DOHH2 (cell line): ENCODE data around the gene PRKAR1B.

Experiments used
- H3F3A ChIP-seq: fragments of 200-600 bp; sonication (generic), shearing (Covaris generic); 2 replicates; pipeline ENCODE4 v1.6.0; 2016; ENCODE audit warnings: antibody characterized with exemption, mild to moderate bottlenecking; ENCODE audit not compliant: control insufficient read depth, insufficient read depth
- H3K27ac ChIP-seq: fragments of 200-600 bp; sonication (generic); 2 replicates; pipeline ENCODE4 v1.5.1; 2014; ENCODE audit warnings: low read depth, mild to moderate bottlenecking, low read length, moderate library complexity
- H3K27me3 ChIP-seq: fragments of 200-600 bp; sonication (generic); 2 replicates; pipeline ENCODE4 v1.6.1; 2014; ENCODE audit warnings: mild to moderate bottlenecking, low read length, mixed read lengths; ENCODE audit not compliant: control insufficient read depth
- H3K36me3 ChIP-seq: fragments of 200-600 bp; sonication (generic); 2 replicates; pipeline ENCODE4 v1.6.1; 2014; ENCODE audit warnings: mild to moderate bottlenecking, low read length, moderate library complexity, mixed read lengths; ENCODE audit not compliant: control insufficient read depth
- H3K4me1 ChIP-seq: fragments of 200-600 bp; sonication (generic); 2 replicates; pipeline ENCODE4 v1.6.1; 2014; ENCODE audit warnings: mild to moderate bottlenecking, low read length, mixed read lengths; ENCODE audit not compliant: control insufficient read depth
- H3K4me2 ChIP-seq: fragments of 200-600 bp; sonication (generic); 2 replicates; pipeline ENCODE4 v1.6.0; 2014; ENCODE audit warnings: mild to moderate bottlenecking, low read length, moderate library complexity
- H3K4me3 ChIP-seq: fragments of 200-600 bp; sonication (generic); 2 replicates; pipeline ENCODE4 v1.5.1; 2014; ENCODE audit warnings: mild to moderate bottlenecking, low read length, mixed read lengths
- H3K79me2 ChIP-seq: fragments of 200-600 bp; sonication (generic); 2 replicates; pipeline ENCODE4 v1.6.1; 2014; ENCODE audit warnings: mild to moderate bottlenecking, low read length, mixed read lengths; ENCODE audit not compliant: control insufficient read depth
- H3K9me2 ChIP-seq: fragments of 200-600 bp; sonication (generic); replicated peaks from 2 replicates; pipeline ENCODE4 v1.6.1; 2014; ENCODE audit warnings: mild to moderate bottlenecking, low read length, mixed read lengths; ENCODE audit not compliant: control insufficient read depth
- H3K9me3 ChIP-seq: fragments of 200-600 bp; sonication (generic); 2 replicates; pipeline ENCODE4 v1.6.1; 2014; ENCODE audit warnings: antibody characterized with exemption, low read length, mixed read lengths; ENCODE audit not compliant: control insufficient read depth, insufficient read depth
- H4K20me1 ChIP-seq: fragments of 200-600 bp; sonication (generic); 2 replicates; pipeline ENCODE4 v1.6.0; 2014; ENCODE audit warnings: low read depth, mild to moderate bottlenecking, antibody characterized with exemption, low read length, moderate library complexity; ENCODE audit not compliant: control insufficient read depth, insufficient read depth
- EZH2phosphoT487 ChIP-seq: fragments of 200-600 bp; sonication (generic); IDR thresholded peaks from 2 replicates; pipeline ENCODE4 v1.6.1; 2017; ENCODE audit warnings: borderline replicate concordance, mild to moderate bottlenecking, antibody characterized with exemption, low read length, moderate library complexity, mixed read lengths
- TF ChIP-seq, protein P1 (sequence below): fragments of 200-600 bp; sonication (generic); IDR thresholded peaks from one replicate; pipeline ENCODE4 v1.5.1; 2014; ENCODE audit warnings: antibody characterized with exemption, mild to moderate bottlenecking, low read depth, low read length; ENCODE audit not compliant: poor library complexity, severe bottlenecking

Gene PRKAR1B

DNA sequence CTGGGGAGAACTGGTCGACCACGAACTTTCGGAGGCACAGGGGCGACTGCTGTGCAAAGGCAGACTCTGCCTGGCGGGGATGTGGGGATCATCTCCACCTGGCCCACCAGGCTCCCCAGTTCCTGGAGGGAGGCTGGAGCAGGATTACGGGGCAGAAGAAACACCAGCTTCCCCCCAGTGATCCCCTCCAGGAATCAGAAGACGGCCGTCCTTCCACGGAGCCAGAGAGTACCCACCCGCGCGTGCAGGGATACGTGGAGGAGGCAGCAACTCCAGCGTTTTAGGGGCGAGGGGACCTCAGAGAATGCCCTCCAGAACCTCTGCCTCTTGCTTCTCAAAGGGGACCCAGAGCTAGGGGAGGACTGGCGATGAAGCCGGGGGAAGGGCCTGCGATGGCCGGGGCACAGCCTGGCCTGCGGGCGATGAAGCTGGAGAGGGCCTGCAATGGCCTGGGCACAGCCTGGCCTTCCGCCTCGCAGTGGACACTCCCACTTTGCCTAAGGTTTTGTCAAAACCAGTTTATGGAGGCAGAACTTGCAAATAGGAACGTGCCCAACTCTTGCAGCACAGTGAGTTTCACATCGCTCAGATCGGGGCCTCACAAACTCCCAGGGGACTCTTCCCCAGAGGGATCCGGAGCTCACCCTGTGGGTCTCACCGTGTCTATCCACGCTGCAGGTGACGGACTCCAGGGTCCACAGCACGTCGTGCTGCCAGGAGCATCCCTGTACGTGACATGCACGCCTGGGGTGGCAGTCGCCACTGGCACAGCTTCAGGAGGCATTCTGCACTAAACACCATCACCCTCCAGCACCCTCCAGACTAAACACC lies 129.5 kb downstream of the PRKAR1B start:
- Histone ChIP-seq H3K79me2 (no peaks in the 10 kb centered on the region), H3K4me3 (no peak overlapping the region), H3F3A (no peaks in the 10 kb centered on the region), H3K4me1 (no peaks in the 10 kb centered on the region), H3K27ac (no peak overlapping the region), H3K27me3 (no peaks in the 10 kb centered on the region), H3K4me2 (no peak overlapping the region), H4K20me1 (no peaks in the 10 kb centered on the region), H3K9me2 (no peaks in the 10 kb centered on the region), H3K9me3 (no peaks in the 10 kb centered on the region; the same call in 1 of the 2 replicates), H3K36me3 (peaks cover 25% of the 10 kb centered on the region)
- TF ChIP-seq, protein P1, sequence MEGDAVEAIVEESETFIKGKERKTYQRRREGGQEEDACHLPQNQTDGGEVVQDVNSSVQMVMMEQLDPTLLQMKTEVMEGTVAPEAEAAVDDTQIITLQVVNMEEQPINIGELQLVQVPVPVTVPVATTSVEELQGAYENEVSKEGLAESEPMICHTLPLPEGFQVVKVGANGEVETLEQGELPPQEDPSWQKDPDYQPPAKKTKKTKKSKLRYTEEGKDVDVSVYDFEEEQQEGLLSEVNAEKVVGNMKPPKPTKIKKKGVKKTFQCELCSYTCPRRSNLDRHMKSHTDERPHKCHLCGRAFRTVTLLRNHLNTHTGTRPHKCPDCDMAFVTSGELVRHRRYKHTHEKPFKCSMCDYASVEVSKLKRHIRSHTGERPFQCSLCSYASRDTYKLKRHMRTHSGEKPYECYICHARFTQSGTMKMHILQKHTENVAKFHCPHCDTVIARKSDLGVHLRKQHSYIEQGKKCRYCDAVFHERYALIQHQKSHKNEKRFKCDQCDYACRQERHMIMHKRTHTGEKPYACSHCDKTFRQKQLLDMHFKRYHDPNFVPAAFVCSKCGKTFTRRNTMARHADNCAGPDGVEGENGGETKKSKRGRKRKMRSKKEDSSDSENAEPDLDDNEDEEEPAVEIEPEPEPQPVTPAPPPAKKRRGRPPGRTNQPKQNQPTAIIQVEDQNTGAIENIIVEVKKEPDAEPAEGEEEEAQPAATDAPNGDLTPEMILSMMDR: no peak
- no peak for TF ChIP-seq EZH2phosphoT487

DNA sequence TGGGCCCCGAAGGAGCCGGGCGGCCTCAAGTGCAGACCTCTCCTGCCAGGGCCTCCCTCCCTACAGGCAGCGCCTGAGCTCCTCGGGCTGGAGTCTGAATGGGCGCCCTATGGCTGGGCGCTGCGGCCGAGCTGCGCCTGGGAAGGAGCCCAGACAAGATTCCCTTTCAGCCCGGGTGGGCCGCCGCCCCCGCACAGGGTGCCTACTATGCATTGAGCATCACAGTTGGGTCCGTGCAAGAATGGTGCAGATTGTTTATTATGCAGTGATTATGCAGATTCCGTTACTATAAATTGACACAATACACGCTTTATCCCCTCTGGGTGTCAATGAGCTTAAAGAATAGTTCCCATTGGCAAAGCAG lies 130.3 kb downstream of the PRKAR1B start:
- H3K4me2 ChIP-seq: no peak overlapping the region
- no peak overlapping the region for H3K4me3 ChIP-seq
- no peaks in the 10 kb centered on the region for H3K79me2 ChIP-seq
- TF ChIP-seq EZH2phosphoT487: no peak
- TF ChIP-seq, protein P1: no peak
- H3K27me3 ChIP-seq: no peaks in the 10 kb centered on the region
- H3K27ac ChIP-seq: no peak overlapping the region
- H3F3A ChIP-seq: no peaks in the 10 kb centered on the region
- H3K4me1 ChIP-seq: no peaks in the 10 kb centered on the region
- H4K20me1 ChIP-seq: no peaks in the 10 kb centered on the region
- peaks cover 31% of the 10 kb centered on the region for H3K36me3 ChIP-seq
- no peaks in the 10 kb centered on the region for H3K9me2 ChIP-seq
- peaks cover 6% of the 10 kb centered on the region; the same call in 1 of the 2 replicates for H3K9me3 ChIP-seq

DNA sequence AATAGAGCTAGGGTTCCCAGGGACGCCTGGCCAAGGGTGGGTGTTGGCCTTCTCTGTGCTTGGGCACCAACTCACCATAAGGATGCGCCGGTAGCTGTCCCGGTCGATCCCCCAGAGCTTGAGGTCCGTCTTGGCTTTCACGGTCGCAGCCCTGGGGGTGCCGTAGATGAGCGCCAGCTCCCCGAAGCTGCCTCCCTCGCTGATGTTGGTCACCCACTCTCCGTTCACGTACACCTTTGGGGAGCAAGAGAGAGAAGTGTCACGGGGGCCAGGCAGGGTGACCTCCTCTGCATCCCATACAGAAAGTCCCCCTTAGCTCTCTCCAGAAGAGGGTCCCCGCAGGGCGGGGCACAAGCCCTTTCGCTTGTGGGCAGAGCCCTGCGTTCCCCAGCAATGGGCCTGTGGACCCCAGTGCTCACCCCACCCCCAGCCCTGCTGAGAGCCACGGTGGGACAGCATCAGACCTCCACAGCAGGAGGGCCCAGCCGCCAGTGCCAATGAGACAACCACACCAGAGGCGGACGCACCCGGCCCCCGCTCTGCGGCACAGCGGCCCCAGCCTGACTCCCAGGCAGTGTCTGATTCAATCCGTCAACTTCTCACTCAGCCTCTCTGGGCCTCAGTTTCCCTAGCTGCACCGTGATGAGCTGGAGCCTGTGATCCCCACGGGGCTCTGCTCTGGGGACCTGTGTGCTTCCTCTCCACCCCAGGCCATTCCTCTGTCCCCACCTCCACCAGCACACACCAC lies 130.8 kb downstream of the PRKAR1B start:
- Histone ChIP-seq H3K9me3 (peaks cover 8% of the 10 kb centered on the region; the same call in 1 of the 2 replicates), H3K9me2 (no peaks in the 10 kb centered on the region), H3K4me3 (no peak overlapping the region), H3K79me2 (no peaks in the 10 kb centered on the region), H3K4me2 (no peak overlapping the region), H3K36me3 (peaks cover 36% of the 10 kb centered on the region), H3K27me3 (no peaks in the 10 kb centered on the region), H3K4me1 (no peaks in the 10 kb centered on the region), H4K20me1 (no peaks in the 10 kb centered on the region), H3F3A (no peaks in the 10 kb centered on the region), H3K27ac (no peak overlapping the region)
- TF ChIP-seq, protein P1: no peak
- TF ChIP-seq EZH2phosphoT487: no peak
